HG03103 (cell line): ENCODE data around the gene ZG16.
"Not testable (repeated sequence)": the region's sequence is repeated elsewhere in the genome, so short reads cannot be mapped to it uniquely, and the experiment has no call there.

Experiments used
- ATAC-seq: cut with Tn5 transposase; IDR thresholded peaks from one replicate; pipeline ENCODE4 v1.9.1; 2021; ENCODE audit warnings: low read depth; ENCODE audit not compliant: unreplicated experiment

ZG16 gene

DNA sequence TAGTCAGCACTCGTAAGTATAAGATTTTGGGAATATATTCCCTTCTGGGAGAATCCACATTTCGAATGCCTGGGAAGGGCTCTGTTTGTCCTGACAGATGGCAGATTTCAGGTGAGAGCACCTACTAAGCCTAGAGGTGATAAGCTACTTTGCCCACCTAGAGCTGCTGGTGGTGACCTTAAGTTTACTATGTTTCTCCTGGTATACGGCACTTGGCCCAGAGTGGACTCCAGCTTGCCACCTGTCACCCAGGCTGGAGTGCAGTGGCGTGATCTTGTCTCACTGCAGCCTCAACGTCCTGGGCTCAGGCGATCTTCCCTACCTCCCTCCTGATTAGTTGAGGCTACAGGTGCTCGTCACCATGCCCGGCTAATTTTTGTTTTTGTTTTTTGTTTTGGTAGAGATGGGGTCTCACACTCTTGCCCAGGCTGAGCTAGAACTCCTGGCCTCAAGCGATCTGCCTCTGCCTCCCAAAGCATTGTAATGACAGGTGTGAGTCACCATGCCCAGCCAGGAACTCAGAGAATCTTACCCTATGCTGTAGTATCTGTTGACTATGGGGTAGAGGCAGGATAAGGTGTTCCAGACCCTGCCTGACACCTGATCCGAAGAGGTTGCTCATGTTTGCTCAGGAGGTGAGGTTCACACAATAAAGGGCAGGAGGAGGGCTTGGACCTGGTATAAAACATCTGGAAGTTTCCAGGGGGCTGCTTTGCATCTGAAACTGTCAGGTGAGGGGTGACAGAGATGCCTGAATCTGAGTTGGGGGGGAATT, at the start of gene ZG16:
Gene ZG16, plus strand, starts transcription at position 681 of the 775 bp plus-strand sequence. CDS start 1,011 bp downstream, outside the sequence.
- no peak for ATAC-seq

- no peak for ATAC-seq
Measured at GRCh38 chr16:29729116-29729521, 48.9 kb upstream of the ZG16 start.

DNA sequence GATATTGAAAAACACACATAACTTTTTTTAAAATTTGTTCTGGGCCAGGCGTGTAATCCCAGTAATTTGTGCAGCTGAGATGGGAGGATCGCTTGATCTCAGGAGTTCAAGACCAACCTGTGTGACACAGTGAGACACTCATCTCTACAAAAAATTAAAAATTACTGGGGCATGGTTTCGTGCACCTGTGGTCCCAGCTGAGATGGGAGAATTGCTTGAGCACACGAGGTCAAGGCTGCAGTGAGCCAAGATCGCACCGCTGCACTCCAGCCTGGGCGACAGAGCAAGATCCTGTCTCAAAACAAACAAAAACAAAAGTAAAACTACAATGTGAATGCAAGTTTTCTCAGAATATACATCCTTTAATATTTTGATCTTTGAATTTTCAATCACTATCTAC, 47.4 kb upstream of the ZG16 start:
- ATAC-seq = no peak

- not testable (repeated sequence) for ATAC-seq
Measured at GRCh38 chr16:29731768-29732601, 46.1 kb upstream of the ZG16 start.

GRCh38 chr16:29734786-29735185, 43.3 kb upstream of the ZG16 start:
- ATAC-seq = no peak

DNA sequence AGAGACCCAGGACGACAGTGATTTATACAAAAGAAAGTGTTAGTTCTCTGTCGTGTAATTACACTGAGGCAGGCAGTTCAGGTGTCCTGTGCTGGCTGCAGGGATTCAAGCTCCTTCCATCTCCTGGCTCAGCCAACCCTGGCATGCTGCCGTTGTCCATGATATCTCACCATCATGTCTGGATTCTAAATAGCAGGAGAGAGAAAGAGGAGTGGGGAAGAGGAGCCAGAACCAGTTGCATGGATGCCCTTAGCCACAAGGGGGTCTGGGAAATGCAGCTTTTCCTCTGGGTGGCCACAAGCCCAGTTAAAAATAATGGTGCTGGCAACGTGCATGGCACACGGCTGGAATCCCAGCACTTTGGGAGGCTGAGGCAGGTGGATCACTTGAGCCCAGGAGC, 41.9 kb upstream of the ZG16 start:
- no peak for ATAC-seq

DNA sequence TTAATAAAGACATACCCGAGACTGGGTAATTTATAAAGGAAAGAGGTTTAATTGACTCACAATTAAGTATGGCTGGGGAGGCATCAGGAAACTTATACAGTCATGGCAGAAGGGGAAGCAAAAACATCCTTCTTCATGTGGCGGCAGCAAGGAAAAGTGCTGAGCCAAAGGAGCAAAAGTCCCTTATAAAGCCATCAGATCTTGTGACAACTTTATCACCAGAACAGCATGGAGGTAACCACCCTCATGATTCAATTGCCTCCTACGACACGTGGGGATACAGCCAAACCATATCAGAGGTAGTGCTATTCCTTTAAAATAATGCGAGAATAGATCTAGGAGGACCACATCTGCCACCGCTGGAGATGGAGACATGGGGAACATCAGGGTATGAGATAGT, 41.3 kb upstream of the ZG16 start:
- no peak for ATAC-seq

DNA sequence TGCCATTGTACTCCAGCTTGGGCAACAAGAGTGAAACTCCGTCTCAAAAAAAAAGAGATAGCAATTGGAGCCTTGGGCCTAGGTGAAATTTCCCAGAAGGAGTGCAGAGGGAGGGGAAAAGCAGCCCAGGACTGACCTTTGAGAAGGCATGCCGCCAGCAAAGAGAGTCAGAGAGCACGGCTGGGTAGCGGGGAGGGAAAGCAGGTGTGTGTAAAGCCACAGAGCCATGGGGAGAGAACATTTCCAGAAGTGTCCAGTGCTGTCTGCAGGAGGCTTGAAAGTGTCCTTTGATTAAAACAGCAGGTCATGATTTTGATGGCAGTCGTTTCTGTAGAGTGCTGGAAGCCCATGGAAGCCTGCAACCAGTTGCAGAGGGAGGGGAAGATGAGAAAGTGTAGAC, 40.3 kb upstream of the ZG16 start:
- no peak for ATAC-seq

DNA sequence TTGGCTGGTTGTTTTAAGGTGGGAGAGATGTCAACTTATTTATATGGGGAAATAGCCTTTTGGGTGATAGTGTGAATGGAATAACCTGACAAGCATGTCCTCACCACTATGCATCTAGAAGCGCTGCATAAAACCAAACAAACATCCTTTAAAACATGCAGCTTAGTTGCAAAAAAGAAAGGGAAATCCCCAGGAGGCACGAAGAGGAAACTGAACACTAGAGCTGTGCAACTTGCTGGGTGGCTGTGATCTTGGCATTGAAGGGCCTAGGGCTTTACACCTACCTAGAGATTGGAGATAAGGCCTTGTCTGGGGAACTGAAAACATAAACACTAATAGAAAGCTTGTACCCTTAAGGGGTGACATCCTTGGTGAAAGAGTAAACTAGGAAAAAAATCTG, 39.5 kb upstream of the ZG16 start:
- no peak for ATAC-seq

DNA sequence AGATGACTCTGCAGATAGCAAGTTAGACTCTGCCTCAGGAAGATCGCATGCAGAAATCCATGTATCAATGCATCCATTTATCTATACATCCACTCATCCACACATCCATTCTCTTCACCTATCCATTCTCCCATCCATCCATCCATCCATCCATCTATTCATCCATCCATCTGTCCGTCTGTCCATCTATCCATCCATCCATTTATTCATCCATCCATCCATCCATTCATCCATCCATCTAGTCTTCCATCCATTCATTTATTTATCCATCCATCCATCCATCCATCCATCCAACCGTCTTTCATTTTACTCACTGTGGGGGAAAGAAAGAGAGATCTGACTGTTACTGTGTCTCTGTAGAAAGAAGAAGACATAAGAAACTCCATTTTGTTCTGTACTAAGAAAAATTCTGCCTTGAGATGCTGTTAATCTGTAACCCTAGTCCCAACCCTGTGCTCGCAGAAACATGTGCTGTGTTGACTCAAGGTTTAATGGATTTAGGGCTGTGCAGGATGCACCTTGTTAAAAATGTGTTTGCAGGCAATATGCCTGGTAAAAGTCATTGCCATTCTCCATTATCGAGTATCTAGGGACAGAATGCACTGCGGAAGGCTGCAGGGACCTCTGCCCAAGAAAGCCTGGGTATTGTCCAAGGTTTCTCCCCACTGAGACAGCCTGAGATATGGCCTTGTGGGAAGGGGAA, 38.0 kb upstream of the ZG16 start:
- ATAC-seq = not testable (repeated sequence)

DNA sequence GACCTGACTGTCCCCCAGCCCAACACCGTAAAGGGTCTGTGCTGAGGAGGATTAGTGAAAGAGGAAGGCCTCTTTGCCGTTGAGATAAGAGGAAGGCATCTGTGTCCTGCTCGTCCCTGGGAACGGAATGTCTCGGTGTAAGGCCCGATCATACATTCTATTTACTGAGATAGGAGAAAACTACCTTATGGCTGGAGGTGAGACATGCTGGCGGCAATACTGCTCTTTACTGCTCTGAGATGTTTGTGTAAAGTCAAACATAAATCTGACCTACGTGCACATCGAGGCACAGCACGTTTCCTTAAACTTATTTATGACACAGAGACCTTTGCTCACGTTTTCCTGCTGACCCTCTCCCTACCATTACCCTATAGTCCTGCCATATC, 37.4 kb upstream of the ZG16 start:
- ATAC-seq = not testable (repeated sequence)

- ATAC-seq = no peak
Measured at GRCh38 chr16:29742683-29743275, 35.3 kb upstream of the ZG16 start.

DNA sequence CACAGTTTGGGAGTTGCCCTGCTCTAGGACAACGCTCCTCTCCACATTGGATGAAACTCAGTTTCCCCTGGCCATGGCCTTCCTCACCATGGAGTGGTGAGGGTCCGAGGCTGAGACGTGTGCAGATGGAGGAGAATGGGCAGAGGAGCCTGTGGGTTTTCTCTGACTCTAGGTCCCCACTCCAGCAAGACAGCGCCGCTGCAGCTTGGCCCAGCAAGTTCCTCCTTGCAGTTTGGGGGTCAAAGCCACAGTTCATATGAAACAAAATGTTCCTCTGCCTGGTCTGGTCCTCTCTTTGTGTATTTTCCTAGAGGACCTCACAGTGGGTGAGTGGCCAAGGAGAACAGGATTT, 34.6 kb upstream of the ZG16 start:
- ATAC-seq = no peak

- ATAC-seq = no peak
Measured at GRCh38 chr16:29743827-29744531, 34.1 kb upstream of the ZG16 start.

GRCh38 chr16:29744541-29745101, 33.4 kb upstream of the ZG16 start:
- no peak for ATAC-seq

DNA sequence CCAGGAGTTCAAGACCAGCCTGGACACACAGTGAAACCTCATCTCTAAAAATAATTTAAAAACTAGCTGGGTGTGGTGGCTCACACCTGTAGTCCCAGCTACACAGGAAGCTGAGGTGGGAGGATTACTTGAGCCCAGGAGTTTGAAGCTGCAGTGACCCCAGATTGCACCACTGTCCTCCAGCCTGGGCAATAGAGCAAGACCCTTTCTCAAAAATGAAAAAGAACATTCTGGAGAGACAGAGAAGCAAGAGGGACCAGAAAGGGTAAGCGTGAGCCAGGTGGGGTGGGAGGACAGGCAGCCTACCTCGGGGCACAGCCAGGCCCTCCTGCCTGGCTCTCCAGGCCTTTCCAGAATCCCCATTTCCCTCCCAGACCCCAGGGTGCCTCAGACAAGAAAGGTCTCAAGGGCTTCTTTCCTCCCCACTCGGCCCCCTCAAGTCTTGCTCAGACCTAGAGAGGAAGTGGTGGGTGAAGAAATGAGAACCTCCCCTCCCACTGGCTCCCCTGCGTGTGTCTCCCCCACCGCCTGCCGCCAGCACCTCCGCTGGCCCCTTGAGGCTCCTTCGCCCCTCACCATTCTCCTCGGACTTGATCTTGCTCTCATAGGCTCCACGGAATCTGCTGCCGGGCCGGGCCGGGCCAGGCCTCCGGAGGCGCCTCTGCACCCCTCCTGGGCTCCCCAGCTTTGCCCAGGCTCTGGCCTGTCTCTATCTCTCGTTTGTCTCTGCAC, 32.8 kb upstream of the ZG16 start:
- no peak for ATAC-seq

DNA sequence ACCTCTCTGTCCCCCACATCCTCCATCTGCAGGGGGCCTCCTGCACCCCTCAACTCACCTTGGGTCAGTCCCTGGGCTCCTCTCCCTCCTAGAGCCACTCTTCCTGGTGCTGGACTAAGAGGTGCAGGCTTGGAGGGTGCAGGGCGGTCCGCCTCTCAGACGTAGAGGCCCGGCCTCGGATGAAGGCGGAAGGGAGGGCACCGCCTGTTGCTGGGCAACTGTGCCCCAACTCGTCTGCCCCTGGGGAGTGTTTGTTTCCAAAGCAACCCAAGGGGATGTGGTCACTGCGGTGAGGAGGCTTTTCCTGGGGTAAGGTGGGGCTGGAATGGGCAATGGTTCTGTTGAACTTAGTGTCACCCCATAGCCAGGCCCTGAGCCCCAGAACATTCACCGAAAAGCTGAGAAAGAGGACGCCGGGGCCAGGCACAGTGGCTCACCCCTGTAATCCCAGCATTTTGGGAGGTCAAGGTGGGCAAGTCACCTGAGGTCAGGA, 32.2 kb upstream of the ZG16 start, which contains the start of gene C16orf54:
Gene C16orf54, minus strand, starts transcription at position 138 of the 493 bp plus-strand sequence. CDS start 1,039 bp downstream, outside the sequence.
- ATAC-seq = no peak

DNA sequence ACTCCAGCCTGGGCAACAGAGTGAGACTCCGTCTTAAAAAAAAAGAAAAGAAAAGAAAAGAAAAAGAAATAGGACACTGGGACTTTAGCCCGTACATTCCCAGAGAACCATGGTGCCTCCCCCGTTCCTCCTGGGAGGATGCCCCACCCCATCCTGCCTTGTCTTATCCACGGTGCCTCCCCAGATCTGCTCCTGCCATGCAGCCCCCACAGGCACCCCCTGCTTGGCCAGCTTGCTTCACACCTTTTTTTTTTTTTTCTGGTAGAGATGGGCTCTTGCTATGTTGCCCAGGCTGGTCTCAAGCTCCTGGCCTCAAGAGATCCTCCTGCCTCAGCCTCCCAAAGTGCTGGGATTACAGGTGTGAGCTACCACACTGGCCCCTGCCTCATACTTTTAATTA, 31.5 kb upstream of the ZG16 start:
- ATAC-seq = not testable (repeated sequence)
